ENCODE data around the gene OLFML2A.

OLFML2A gene

DNA sequence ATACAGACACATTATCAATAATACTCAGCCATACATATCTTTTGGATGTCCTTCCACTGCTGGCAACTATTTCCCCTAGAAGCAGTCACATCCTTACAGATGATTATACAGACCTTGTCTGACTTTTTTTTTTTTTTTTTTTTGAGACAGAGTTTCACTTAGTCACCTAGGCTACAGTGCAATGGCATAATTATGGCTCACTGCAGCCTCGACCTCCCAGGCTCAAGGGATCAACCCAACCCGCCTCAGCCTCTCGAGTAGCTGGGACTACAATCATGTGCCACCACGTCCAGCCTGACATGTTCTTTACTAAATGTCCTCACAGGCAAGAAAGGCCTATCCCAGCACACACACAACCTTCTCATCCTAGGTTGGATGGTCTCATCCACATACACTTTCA is 29.9 kb upstream of the OLFML2A start:
- no peak overlapping the region for H3K27ac ChIP-seq (ENCODE audit: low read length)
- H3K9ac ChIP-seq (ENCODE audit: low read length in 2 of 2): no peak overlapping the region
- no peaks in the 10 kb centered on the region for H3K36me3 ChIP-seq (ENCODE audit: control insufficient read depth in 2 of 2, insufficient read depth in 2 of 2, low read length in 2 of 2)
- no peaks in the 10 kb centered on the region for H3K27me3 ChIP-seq (ENCODE audit: control insufficient read depth in 1 of 2, insufficient read depth in 2 of 2, low read length in 2 of 2)
- H3K4me1 ChIP-seq (ENCODE audit: control insufficient read depth, insufficient read depth, low read length): no peaks in the 10 kb centered on the region
- no peak overlapping the region for H3K4me3 ChIP-seq (ENCODE audit: low read length in 2 of 2)
- no peaks in the 10 kb centered on the region for H3K9me3 ChIP-seq (ENCODE audit: control insufficient read depth in 2 of 2, low read length in 2 of 2)

- Histone ChIP-seq H3K9me3 (ENCODE audit: control insufficient read depth in 2 of 2, low read length in 2 of 2) (no peaks in the 10 kb centered on the region), H3K27me3 (ENCODE audit: control insufficient read depth in 1 of 2, insufficient read depth in 2 of 2, low read length in 2 of 2) (no peaks in the 10 kb centered on the region), H3K36me3 (ENCODE audit: control insufficient read depth in 2 of 2, insufficient read depth in 2 of 2, low read length in 2 of 2) (no peaks in the 10 kb centered on the region), H3K9ac (ENCODE audit: low read length in 2 of 2) (no peak overlapping the region), H3K4me3 (ENCODE audit: low read length in 2 of 2) (no peak overlapping the region), H3K27ac (ENCODE audit: low read length) (no peak overlapping the region), H3K4me1 (ENCODE audit: control insufficient read depth, insufficient read depth, low read length) (no peaks in the 10 kb centered on the region)
Observed at GRCh38 chr9:124749284-124749683, 27.6 kb upstream of the OLFML2A start.

GRCh38 chr9:124749781-124750180 is 27.2 kb upstream of the OLFML2A start:
- no peaks in the 10 kb centered on the region for H3K9me3 ChIP-seq (ENCODE audit: control insufficient read depth in 2 of 2, low read length in 2 of 2)
- H3K4me1 ChIP-seq (ENCODE audit: control insufficient read depth, insufficient read depth, low read length): no peaks in the 10 kb centered on the region
- H3K27me3 ChIP-seq (ENCODE audit: control insufficient read depth in 1 of 2, insufficient read depth in 2 of 2, low read length in 2 of 2): peaks cover 0 to 1% of the 10 kb centered on the region in 2 donors
- H3K27ac ChIP-seq (ENCODE audit: low read length): no peak overlapping the region
- H3K9ac ChIP-seq (ENCODE audit: low read length in 2 of 2): no peak overlapping the region
- H3K4me3 ChIP-seq (ENCODE audit: low read length in 2 of 2): no peak overlapping the region
- no peaks in the 10 kb centered on the region for H3K36me3 ChIP-seq (ENCODE audit: control insufficient read depth in 2 of 2, insufficient read depth in 2 of 2, low read length in 2 of 2)

GRCh38 chr9:124752967-124753366 is 24.0 kb upstream of the OLFML2A start:
- Histone ChIP-seq H3K27me3 (ENCODE audit: control insufficient read depth in 1 of 2, insufficient read depth in 2 of 2, low read length in 2 of 2) (peaks cover 3 to 12% of the 10 kb centered on the region in 2 donors), H3K4me1 (ENCODE audit: control insufficient read depth, insufficient read depth, low read length) (no peaks in the 10 kb centered on the region)

DNA sequence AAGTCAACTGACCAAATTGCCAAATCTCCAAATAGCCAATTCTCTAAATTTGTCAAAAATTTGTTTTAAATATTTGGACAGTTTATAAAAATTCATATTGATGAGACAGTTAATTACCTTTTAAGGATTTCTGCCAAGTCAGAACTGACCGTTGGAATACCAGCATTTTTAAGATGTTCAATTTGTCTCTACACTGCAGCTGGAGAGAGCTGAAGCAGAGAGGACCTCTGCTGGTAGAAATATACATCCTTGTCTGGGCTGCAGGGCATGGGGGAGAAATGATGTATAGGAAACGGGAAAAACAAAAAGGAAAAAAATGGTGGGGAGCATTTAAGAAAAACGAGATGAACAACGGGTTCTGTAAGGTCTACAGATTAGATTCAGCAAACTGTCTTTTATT is 22.6 kb upstream of the OLFML2A start:
- Histone ChIP-seq H3K9ac (ENCODE audit: low read length in 2 of 2) (no peak overlapping the region), H3K27ac (ENCODE audit: low read length) (no peak overlapping the region), H3K36me3 (ENCODE audit: control insufficient read depth in 2 of 2, insufficient read depth in 2 of 2, low read length in 2 of 2) (no peaks in the 10 kb centered on the region), H3K27me3 (ENCODE audit: control insufficient read depth in 1 of 2, insufficient read depth in 2 of 2, low read length in 2 of 2) (peaks cover 6 to 12% of the 10 kb centered on the region in 2 donors), H3K4me3 (ENCODE audit: low read length in 2 of 2) (no peak overlapping the region), H3K9me3 (ENCODE audit: control insufficient read depth in 2 of 2, low read length in 2 of 2) (no peaks in the 10 kb centered on the region), H3K4me1 (ENCODE audit: control insufficient read depth, insufficient read depth, low read length) (no peaks in the 10 kb centered on the region)

More at GRCh38 chr9:124752967-124753366, 24.0 kb upstream of the OLFML2A start:
- H3K9me3 ChIP-seq (ENCODE audit: control insufficient read depth in 2 of 2, low read length in 2 of 2): no peaks in the 10 kb centered on the region
- no peak overlapping the region for H3K27ac ChIP-seq (ENCODE audit: low read length)
- H3K36me3 ChIP-seq (ENCODE audit: control insufficient read depth in 2 of 2, insufficient read depth in 2 of 2, low read length in 2 of 2): no peaks in the 10 kb centered on the region
- H3K9ac ChIP-seq (ENCODE audit: low read length in 2 of 2): no peak overlapping the region
- H3K4me3 ChIP-seq (ENCODE audit: low read length in 2 of 2): no peak overlapping the region

DNA sequence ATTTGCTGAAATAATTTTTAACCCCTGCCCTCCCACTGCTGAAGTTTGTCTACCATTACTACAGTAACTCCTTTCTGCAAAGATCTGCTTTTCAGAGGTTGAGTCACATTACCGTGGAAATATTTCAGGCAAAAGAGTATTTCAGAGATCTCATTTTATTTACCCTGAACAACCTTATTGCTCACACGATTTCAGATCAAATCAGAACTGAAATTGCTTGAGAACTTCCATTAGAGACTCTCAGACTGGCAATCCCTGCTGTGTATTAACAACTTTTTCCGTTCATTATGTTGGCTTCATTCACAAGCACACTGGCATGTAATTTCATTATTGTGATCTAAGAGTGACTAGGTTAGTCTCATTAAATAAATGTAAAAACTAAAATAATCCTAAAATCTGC is 21.9 kb upstream of the OLFML2A start:
- Histone ChIP-seq H3K27me3 (ENCODE audit: control insufficient read depth in 1 of 2, insufficient read depth in 2 of 2, low read length in 2 of 2) (peaks cover 7 to 12% of the 10 kb centered on the region in 2 donors), H3K4me1 (ENCODE audit: control insufficient read depth, insufficient read depth, low read length) (no peaks in the 10 kb centered on the region), H3K9me3 (ENCODE audit: control insufficient read depth in 2 of 2, low read length in 2 of 2) (no peaks in the 10 kb centered on the region), H3K9ac (ENCODE audit: low read length in 2 of 2) (no peak overlapping the region), H3K4me3 (ENCODE audit: low read length in 2 of 2) (no peak overlapping the region), H3K36me3 (ENCODE audit: control insufficient read depth in 2 of 2, insufficient read depth in 2 of 2, low read length in 2 of 2) (no peaks in the 10 kb centered on the region), H3K27ac (ENCODE audit: low read length) (no peak overlapping the region)

DNA sequence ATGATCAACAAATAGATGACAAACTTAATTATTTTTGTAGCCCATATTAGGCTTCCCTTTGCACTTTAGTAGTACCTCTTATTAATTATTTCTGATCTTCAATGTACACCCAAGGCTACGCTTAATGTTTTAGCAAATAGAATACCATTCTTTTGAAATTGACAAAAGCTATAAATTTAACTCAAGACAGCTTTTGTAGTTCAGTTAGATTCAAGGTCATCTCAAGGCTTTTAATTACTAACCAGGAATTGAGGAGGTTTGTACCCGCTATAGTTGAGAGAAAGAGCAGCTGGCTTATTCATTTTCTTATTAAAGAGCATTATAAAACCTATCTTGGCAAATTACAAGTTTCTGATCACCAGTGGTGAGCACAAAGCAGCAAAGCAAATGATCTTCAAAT is 20.9 kb upstream of the OLFML2A start:
- H3K9ac ChIP-seq (ENCODE audit: low read length in 2 of 2): no peak overlapping the region
- no peaks in the 10 kb centered on the region for H3K36me3 ChIP-seq (ENCODE audit: control insufficient read depth in 2 of 2, insufficient read depth in 2 of 2, low read length in 2 of 2)
- no peak overlapping the region for H3K4me3 ChIP-seq (ENCODE audit: low read length in 2 of 2)
- H3K9me3 ChIP-seq (ENCODE audit: control insufficient read depth in 2 of 2, low read length in 2 of 2): no peaks in the 10 kb centered on the region
- H3K4me1 ChIP-seq (ENCODE audit: control insufficient read depth, insufficient read depth, low read length): no peaks in the 10 kb centered on the region
- H3K27me3 ChIP-seq (ENCODE audit: control insufficient read depth in 1 of 2, insufficient read depth in 2 of 2, low read length in 2 of 2): peaks cover 7 to 12% of the 10 kb centered on the region in 2 donors
- H3K27ac ChIP-seq (ENCODE audit: low read length): no peak overlapping the region

DNA sequence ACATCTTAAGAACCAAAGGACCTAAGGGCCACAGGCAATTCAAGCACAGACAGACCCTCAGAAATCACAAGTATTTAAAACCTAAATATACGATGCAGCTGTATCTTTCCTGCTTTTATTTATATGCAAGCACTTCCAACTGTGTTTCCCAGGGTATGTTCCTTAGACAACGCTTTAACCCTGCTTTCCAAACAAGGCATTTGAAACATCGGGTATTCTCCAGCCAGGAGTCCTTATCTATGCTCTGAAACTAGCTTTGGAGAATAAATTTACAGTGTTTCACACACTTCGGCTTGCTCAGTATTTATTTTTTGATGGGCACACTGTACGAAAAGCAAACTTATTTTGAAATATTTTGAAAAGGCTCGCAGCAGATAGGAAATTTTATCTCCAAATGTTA is 19.3 kb upstream of the OLFML2A start:
- Histone ChIP-seq H3K4me3 (ENCODE audit: low read length in 2 of 2) (no peak overlapping the region), H3K27ac (ENCODE audit: low read length) (no peak overlapping the region), H3K36me3 (ENCODE audit: control insufficient read depth in 2 of 2, insufficient read depth in 2 of 2, low read length in 2 of 2) (no peaks in the 10 kb centered on the region), H3K4me1 (ENCODE audit: control insufficient read depth, insufficient read depth, low read length) (no peaks in the 10 kb centered on the region), H3K9me3 (ENCODE audit: control insufficient read depth in 2 of 2, low read length in 2 of 2) (no peaks in the 10 kb centered on the region), H3K27me3 (ENCODE audit: control insufficient read depth in 1 of 2, insufficient read depth in 2 of 2, low read length in 2 of 2) (peaks cover 7 to 12% of the 10 kb centered on the region in 2 donors), H3K9ac (ENCODE audit: low read length in 2 of 2) (no peak overlapping the region)

DNA sequence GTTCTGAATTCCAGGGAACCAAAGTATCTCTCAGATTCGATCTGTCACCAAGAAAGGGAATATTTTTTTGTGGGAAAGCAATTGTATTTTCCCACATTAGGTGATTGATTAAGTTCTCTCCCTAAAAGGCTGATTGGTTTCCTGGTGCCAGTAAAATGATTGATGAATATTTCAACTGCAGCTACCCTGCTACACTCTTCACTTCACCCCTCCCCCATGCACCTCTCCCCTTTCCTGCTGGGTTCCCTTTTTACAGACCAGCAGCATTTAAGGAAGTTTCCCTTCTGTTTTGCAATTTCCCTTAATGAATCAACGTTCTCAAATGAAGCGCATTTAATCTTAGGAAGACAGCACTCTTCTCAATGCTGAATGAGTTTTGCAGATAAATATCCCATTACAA is 18.9 kb upstream of the OLFML2A start:
- no peaks in the 10 kb centered on the region for H3K36me3 ChIP-seq (ENCODE audit: control insufficient read depth in 2 of 2, insufficient read depth in 2 of 2, low read length in 2 of 2)
- H3K27ac ChIP-seq (ENCODE audit: low read length): no peak overlapping the region
- H3K27me3 ChIP-seq (ENCODE audit: control insufficient read depth in 1 of 2, insufficient read depth in 2 of 2, low read length in 2 of 2): peaks cover 7 to 12% of the 10 kb centered on the region in 2 donors
- no peak overlapping the region for H3K9ac ChIP-seq (ENCODE audit: low read length in 2 of 2)
- no peaks in the 10 kb centered on the region for H3K9me3 ChIP-seq (ENCODE audit: control insufficient read depth in 2 of 2, low read length in 2 of 2)
- H3K4me1 ChIP-seq (ENCODE audit: control insufficient read depth, insufficient read depth, low read length): no peaks in the 10 kb centered on the region
- H3K4me3 ChIP-seq (ENCODE audit: low read length in 2 of 2): no peak overlapping the region

DNA sequence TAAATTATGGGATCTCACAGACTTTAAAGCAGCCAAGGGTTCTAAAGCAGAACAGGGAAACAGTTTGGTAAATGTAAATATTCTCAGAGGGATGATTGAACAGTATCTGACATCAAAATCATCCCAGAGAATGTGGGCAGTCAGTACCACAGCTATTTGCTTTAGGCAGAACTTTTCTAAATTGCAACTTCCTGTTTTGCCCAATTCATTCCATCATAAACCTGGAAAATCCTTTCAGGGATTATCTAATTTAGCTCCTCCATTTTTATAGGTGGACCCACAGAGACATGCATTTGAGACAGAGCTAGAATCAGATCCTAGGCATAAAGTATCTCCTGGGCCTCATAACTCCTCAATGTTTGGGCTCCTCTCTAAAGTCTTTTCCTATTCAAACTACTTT is 18.2 kb upstream of the OLFML2A start:
- peaks cover 7 to 15% of the 10 kb centered on the region in 2 donors for H3K27me3 ChIP-seq (ENCODE audit: control insufficient read depth in 1 of 2, insufficient read depth in 2 of 2, low read length in 2 of 2)
- no peak overlapping the region for H3K9ac ChIP-seq (ENCODE audit: low read length in 2 of 2)
- H3K4me1 ChIP-seq (ENCODE audit: control insufficient read depth, insufficient read depth, low read length): no peaks in the 10 kb centered on the region
- no peak overlapping the region for H3K4me3 ChIP-seq (ENCODE audit: low read length in 2 of 2)
- no peaks in the 10 kb centered on the region for H3K36me3 ChIP-seq (ENCODE audit: control insufficient read depth in 2 of 2, insufficient read depth in 2 of 2, low read length in 2 of 2)
- H3K27ac ChIP-seq (ENCODE audit: low read length): no peak overlapping the region
- no peaks in the 10 kb centered on the region for H3K9me3 ChIP-seq (ENCODE audit: control insufficient read depth in 2 of 2, low read length in 2 of 2)

DNA sequence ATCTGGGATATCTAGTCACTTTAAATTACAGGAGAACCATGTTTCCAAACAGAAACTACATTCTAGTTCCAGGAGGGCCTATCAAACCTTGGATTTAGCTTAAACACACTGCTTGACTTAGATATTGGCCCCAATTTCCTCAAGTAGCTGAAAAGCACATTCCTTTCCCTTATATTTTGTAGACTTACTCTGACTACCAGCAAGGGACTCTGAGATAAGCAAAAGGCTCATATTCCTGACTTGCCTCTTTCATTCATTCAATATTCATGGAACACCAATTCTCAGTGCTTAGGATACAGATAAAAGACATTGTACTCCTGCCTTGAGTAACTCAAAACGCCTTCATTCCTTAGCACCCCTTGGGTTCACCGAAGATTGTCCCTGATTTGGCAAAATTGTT is 17.6 kb upstream of the OLFML2A start:
- no peaks in the 10 kb centered on the region for H3K9me3 ChIP-seq (ENCODE audit: control insufficient read depth in 2 of 2, low read length in 2 of 2)
- H3K9ac ChIP-seq (ENCODE audit: low read length in 2 of 2): no peak overlapping the region
- no peak overlapping the region for H3K4me3 ChIP-seq (ENCODE audit: low read length in 2 of 2)
- H3K27ac ChIP-seq (ENCODE audit: low read length): no peak overlapping the region
- no peaks in the 10 kb centered on the region for H3K36me3 ChIP-seq (ENCODE audit: control insufficient read depth in 2 of 2, insufficient read depth in 2 of 2, low read length in 2 of 2)
- peaks cover 7 to 15% of the 10 kb centered on the region in 2 donors for H3K27me3 ChIP-seq (ENCODE audit: control insufficient read depth in 1 of 2, insufficient read depth in 2 of 2, low read length in 2 of 2)
- no peaks in the 10 kb centered on the region for H3K4me1 ChIP-seq (ENCODE audit: control insufficient read depth, insufficient read depth, low read length)

Data from stomach smooth muscle (tissue), 2 donors.